SK-N-SH (cell line): ENCODE measurements around the gene OSGEP.

ENCODE experiments used
- EP300 ChIP-seq, 2 experiments: IDR thresholded peaks; 2 replicates each; pipeline versions ENCODE4 v1.4.0 to v1.6.1; 2012; ENCODE audit warnings: borderline replicate concordance in 1 of 2, low read depth in 1 of 2, low read length in 1 of 2
- EZH2phosphoT487 ChIP-seq: fragments of 200-600 bp; sonication (generic); IDR thresholded peaks from 2 replicates; pipeline ENCODE4 v1.6.1; 2017; ENCODE audit warnings: low read depth, mixed run types, mild to moderate bottlenecking, antibody characterized with exemption, moderate library complexity, borderline replicate concordance
- GABPA ChIP-seq: IDR thresholded peaks from 2 replicates; pipeline ENCODE4 v1.4.0; 2012; ENCODE audit warnings: low read depth, mild to moderate bottlenecking
- MAX ChIP-seq: IDR thresholded peaks from 2 replicates; pipeline ENCODE4 v1.4.0; 2012; ENCODE audit warnings: low read depth
- MXI1 ChIP-seq: IDR thresholded peaks from 2 replicates; pipeline ENCODE4 v1.6.1; 2012; ENCODE audit warnings: mild to moderate bottlenecking, low read depth, low read length, improper control_type of control experiment
- RFX5 ChIP-seq: IDR thresholded peaks from 2 replicates; pipeline ENCODE4 v1.6.1; 2012; ENCODE audit warnings: mild to moderate bottlenecking, improper control_type of control experiment, low read length
- SMC3 ChIP-seq: IDR thresholded peaks from 2 replicates; pipeline ENCODE4 v1.6.1; 2012; ENCODE audit warnings: low read depth, low read length, improper control_type of control experiment
- TAF1 ChIP-seq: IDR thresholded peaks from 2 replicates; pipeline ENCODE4 v1.6.1; 2012; ENCODE audit warnings: low read depth, mild to moderate bottlenecking, low read length, moderate library complexity, borderline replicate concordance
- TCF12 ChIP-seq: IDR thresholded peaks from 2 replicates; pipeline ENCODE4 v1.4.0; 2012
- USF2 ChIP-seq: fragments of 150-350 bp; IDR thresholded peaks from 2 replicates; pipeline ENCODE4 v1.6.1; 2017; ENCODE audit warnings: antibody characterized with exemption, low read length, low read depth, borderline replicate concordance
- YY1 ChIP-seq: IDR thresholded peaks from 2 replicates; pipeline ENCODE4 v1.4.0; 2012; ENCODE audit warnings: low read depth, mild to moderate bottlenecking
- TF ChIP-seq, protein P1 (sequence below): IDR thresholded peaks from 2 replicates; pipeline ENCODE4 v1.4.0; 2012; ENCODE audit warnings: low read depth, borderline replicate concordance
- TF ChIP-seq, protein P2 (sequence below): fragments of 200-600 bp; sonication (generic); IDR thresholded peaks from 2 replicates; pipeline ENCODE4 v1.6.1; 2017; ENCODE audit warnings: antibody characterized with exemption, mild to moderate bottlenecking, moderate library complexity
- TF ChIP-seq, protein P3 (sequence below): IDR thresholded peaks from 2 replicates; pipeline ENCODE4 v1.4.0; 2012; ENCODE audit warnings: low read depth, borderline replicate concordance

GRCh38 chr14:20455355-20456300, 1.0 kb upstream of the OSGEP start:
- no peak for TF ChIP-seq EP300 (IDR thresholded peaks at IDR 0.05; ENCODE audit: borderline replicate concordance in 1 of 2, low read depth in 1 of 2, low read length in 1 of 2)
- TF ChIP-seq, protein P1, sequence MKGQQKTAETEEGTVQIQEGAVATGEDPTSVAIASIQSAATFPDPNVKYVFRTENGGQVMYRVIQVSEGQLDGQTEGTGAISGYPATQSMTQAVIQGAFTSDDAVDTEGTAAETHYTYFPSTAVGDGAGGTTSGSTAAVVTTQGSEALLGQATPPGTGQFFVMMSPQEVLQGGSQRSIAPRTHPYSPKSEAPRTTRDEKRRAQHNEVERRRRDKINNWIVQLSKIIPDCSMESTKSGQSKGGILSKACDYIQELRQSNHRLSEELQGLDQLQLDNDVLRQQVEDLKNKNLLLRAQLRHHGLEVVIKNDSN = no peak; the same call in 1 of the 2 replicates
- no peak for TF ChIP-seq TAF1
- TF ChIP-seq, protein P2, sequence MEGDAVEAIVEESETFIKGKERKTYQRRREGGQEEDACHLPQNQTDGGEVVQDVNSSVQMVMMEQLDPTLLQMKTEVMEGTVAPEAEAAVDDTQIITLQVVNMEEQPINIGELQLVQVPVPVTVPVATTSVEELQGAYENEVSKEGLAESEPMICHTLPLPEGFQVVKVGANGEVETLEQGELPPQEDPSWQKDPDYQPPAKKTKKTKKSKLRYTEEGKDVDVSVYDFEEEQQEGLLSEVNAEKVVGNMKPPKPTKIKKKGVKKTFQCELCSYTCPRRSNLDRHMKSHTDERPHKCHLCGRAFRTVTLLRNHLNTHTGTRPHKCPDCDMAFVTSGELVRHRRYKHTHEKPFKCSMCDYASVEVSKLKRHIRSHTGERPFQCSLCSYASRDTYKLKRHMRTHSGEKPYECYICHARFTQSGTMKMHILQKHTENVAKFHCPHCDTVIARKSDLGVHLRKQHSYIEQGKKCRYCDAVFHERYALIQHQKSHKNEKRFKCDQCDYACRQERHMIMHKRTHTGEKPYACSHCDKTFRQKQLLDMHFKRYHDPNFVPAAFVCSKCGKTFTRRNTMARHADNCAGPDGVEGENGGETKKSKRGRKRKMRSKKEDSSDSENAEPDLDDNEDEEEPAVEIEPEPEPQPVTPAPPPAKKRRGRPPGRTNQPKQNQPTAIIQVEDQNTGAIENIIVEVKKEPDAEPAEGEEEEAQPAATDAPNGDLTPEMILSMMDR = no peak
- TF ChIP-seq YY1 = no peak; the same call in 1 of the 2 replicates
- no peak for TF ChIP-seq GABPA
- TF ChIP-seq RFX5 = no peak
- no peak for TF ChIP-seq USF2
- no peak for TF ChIP-seq EZH2phosphoT487
- no peak for TF ChIP-seq SMC3
- TF ChIP-seq MXI1 = 0 out of 2 replicates have a peak, but pooled peaks have one; percentile 12
- TF ChIP-seq, protein P3, sequence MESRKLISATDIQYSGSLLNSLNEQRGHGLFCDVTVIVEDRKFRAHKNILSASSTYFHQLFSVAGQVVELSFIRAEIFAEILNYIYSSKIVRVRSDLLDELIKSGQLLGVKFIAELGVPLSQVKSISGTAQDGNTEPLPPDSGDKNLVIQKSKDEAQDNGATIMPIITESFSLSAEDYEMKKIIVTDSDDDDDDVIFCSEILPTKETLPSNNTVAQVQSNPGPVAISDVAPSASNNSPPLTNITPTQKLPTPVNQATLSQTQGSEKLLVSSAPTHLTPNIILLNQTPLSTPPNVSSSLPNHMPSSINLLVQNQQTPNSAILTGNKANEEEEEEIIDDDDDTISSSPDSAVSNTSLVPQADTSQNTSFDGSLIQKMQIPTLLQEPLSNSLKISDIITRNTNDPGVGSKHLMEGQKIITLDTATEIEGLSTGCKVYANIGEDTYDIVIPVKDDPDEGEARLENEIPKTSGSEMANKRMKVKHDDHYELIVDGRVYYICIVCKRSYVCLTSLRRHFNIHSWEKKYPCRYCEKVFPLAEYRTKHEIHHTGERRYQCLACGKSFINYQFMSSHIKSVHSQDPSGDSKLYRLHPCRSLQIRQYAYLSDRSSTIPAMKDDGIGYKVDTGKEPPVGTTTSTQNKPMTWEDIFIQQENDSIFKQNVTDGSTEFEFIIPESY = 0 out of 2 replicates have a peak, but pooled peaks have one; percentile 30
- no peak for TF ChIP-seq MAX
- no peak for TF ChIP-seq TCF12
